HEK293 (cell line): ENCODE measurements around the gene SOX9.

Source experiments
- CTCF ChIA-PET: fragments of 350-600 bp; formaldehyde crosslinking; extraction: SDS; loops from one replicate; lab custom pipeline; 2021; ENCODE audit warnings: antibody characterized with exemption; lab: Yijun Ruan, JAX
- POLR2A ChIA-PET: fragments of 300-600 bp; formaldehyde crosslinking; extraction: SDS; loops from one replicate; lab custom pipeline; 2020; ENCODE audit warnings: antibody characterized with exemption, inconsistent platforms; lab: Yijun Ruan, JAX
- H3K27ac ChIP-seq: fragments of 200-500 bp; sonication (Bioruptor generic); 2 replicates; pipeline ENCODE4 v1.5.1; 2014; ENCODE audit warnings: low read depth, low read length, control low read depth, inconsistent platforms; ENCODE audit errors: extremely low read depth
- H3K36me3 ChIP-seq, 2 experiments: fragments of 200-500 bp in 1 of 2; sonication (Bioruptor generic) in 1 of 2; 1 replicate in 1 of 2; 2 replicates in 1 of 2; pipeline ENCODE4 v1.5.1; 2014 to 2017; ENCODE audit warnings: inconsistent platforms in 2 of 2, low read length in 2 of 2; ENCODE audit not compliant: control insufficient read depth in 2 of 2, insufficient read depth in 1 of 2
- H3K4me1 ChIP-seq: fragments of 200-500 bp; sonication (Bioruptor generic); 2 replicates; pipeline ENCODE4 v1.5.1; 2014; ENCODE audit warnings: mild to moderate bottlenecking, low read length, inconsistent platforms; ENCODE audit not compliant: control insufficient read depth, insufficient read depth
- H3K4me3 ChIP-seq: 2 replicates; pipeline ENCODE4 v1.5.1; 2011; ENCODE audit warnings: low read depth, mild to moderate bottlenecking, control low read depth, low read length, moderate library complexity
- H3K9me3 ChIP-seq: fragments of 200-500 bp; sonication (Bioruptor generic); 2 replicates; pipeline ENCODE4 v1.5.1; 2014; ENCODE audit warnings: low read depth, low read length, inconsistent platforms; ENCODE audit not compliant: control insufficient read depth, insufficient read depth
- CTCF ChIP-seq: fragments of 450-650 bp; formaldehyde crosslinking; IDR thresholded peaks from 2 replicates; pipeline ENCODE4 v1.5.1; 2016; ENCODE audit warnings: missing biosample characterization, missing genetic modification characterization
- PRDM6 ChIP-seq: fragments of 450-650 bp; formaldehyde crosslinking; IDR thresholded peaks from 2 replicates; pipeline ENCODE4 v1.5.1; 2017; ENCODE audit warnings: missing biosample characterization, missing genetic modification characterization
- TRIM28 ChIP-seq: IDR thresholded peaks from 2 replicates; pipeline ENCODE4 v1.6.1; 2011; ENCODE audit warnings: low read length, control low read depth, borderline replicate concordance
- ZBTB17 ChIP-seq: fragments of 450-650 bp; formaldehyde crosslinking; IDR thresholded peaks from 2 replicates; pipeline ENCODE4 v1.5.1; 2016; ENCODE audit warnings: missing biosample characterization, missing genetic modification characterization
- ZNF132 ChIP-seq: fragments of 450-650 bp; formaldehyde crosslinking; IDR thresholded peaks from 2 replicates; pipeline ENCODE4 v1.5.1; 2017; ENCODE audit warnings: missing biosample characterization, missing genetic modification characterization, borderline replicate concordance
- ZNF148 ChIP-seq: fragments of 450-650 bp; formaldehyde crosslinking; IDR thresholded peaks from 2 replicates; pipeline ENCODE4 v1.5.0; 2017; ENCODE audit warnings: missing biosample characterization, missing genetic modification characterization, borderline replicate concordance
- ZNF202 ChIP-seq: fragments of 450-650 bp; formaldehyde crosslinking; IDR thresholded peaks from 2 replicates; pipeline ENCODE4 v1.5.1; 2016; ENCODE audit warnings: missing biosample characterization, missing genetic modification characterization, borderline replicate concordance
- ZNF510 ChIP-seq: fragments of 450-650 bp; formaldehyde crosslinking; IDR thresholded peaks from 2 replicates; pipeline ENCODE4 v1.5.1; 2018; ENCODE audit warnings: mild to moderate bottlenecking, missing genetic modification characterization, missing biosample characterization; ENCODE audit not compliant: insufficient replicate concordance
- ZNF654 ChIP-seq: fragments of 450-650 bp; formaldehyde crosslinking; IDR thresholded peaks from 2 replicates; pipeline ENCODE4 v1.5.1; 2016; ENCODE audit warnings: low read depth, missing biosample characterization, missing genetic modification characterization
- ZNF660 ChIP-seq: fragments of 450-650 bp; IDR thresholded peaks from 2 replicates; pipeline ENCODE4 v1.5.1; 2018; ENCODE audit warnings: missing biosample characterization, mild to moderate bottlenecking, missing genetic modification characterization

SOX9 gene

GRCh38 chr17:72118335-72119076 lies 2.3 kb upstream of the SOX9 start:
- TF ChIP-seq ZNF148 (tag by site-specific recombination) = no peak
- TF ChIP-seq TRIM28 = peak; percentile 29; the same call in 1 of the 2 replicates
- TF ChIP-seq ZNF654 (tag by site-specific recombination) = peak; percentile 47
- 0 out of 2 replicates have a peak, but pooled peaks have one; percentile 17 for TF ChIP-seq PRDM6 (tag by site-specific recombination)
- TF ChIP-seq ZNF660 (tag by site-specific recombination) = peak; percentile 33; the same call in 1 of the 2 replicates
- no peak for TF ChIP-seq ZBTB17
- peak; percentile 52; the same call in 1 of the 2 replicates for TF ChIP-seq CTCF (tag by site-specific recombination)
- peaks cover 3% of the 10 kb centered on the region; the same call in 1 of the 2 replicates for H3K4me1 ChIP-seq
- H3K27ac ChIP-seq = no peak overlapping the region
- no peaks in the 10 kb centered on the region for H3K9me3 ChIP-seq
- POLR2A ChIA-PET = no interaction called here
- CTCF ChIA-PET = interaction anchor here (0.6 to 1.4 kb wide), 8 partner anchors 15 to 1351 kb away, joined by 3 to 5 read pairs (median 4); no protein-coding TSS in a partner anchor
- peaks cover 7 to 10% of the 10 kb centered on the region in 2 experiments for H3K36me3 ChIP-seq
- no peak overlapping the region for H3K4me3 ChIP-seq

- POLR2A ChIA-PET = interaction anchor here (1.4 to 2.0 kb wide), 4 partner anchors 11 to 1004 kb away, joined by 3 to 10 read pairs (median 5); no protein-coding TSS in a partner anchor
- CTCF ChIA-PET = interaction anchor here (0.6 to 1.8 kb wide), 10 partner anchors 16 to 1352 kb away, joined by 3 to 5 read pairs (median 4); no protein-coding TSS in a partner anchor
- peaks cover 11 to 17% of the 10 kb centered on the region in 2 experiments for H3K36me3 ChIP-seq
- H3K4me3 ChIP-seq = no peak overlapping the region
- peaks cover 3% of the 10 kb centered on the region; the same call in 1 of the 2 replicates for H3K4me1 ChIP-seq
- no peak for TF ChIP-seq ZNF202
- TF ChIP-seq ZNF510 = no peak
- TF ChIP-seq ZNF132 = no peak
- TF ChIP-seq, all 188 proteins: peak for 0
- no peaks in the 10 kb centered on the region for H3K9me3 ChIP-seq
- H3K27ac ChIP-seq = peak overlapping the region; percentile 89; the same call in 1 of the 2 replicates
Measured at GRCh38 chr17:72119077-72119872, 1.5 kb upstream of the SOX9 start.
